Measurements from ENCODE around the gene ZBTB45. TPM values are rescaled to one million over a fixed set of nuclear protein-coding genes. Genes with fewer than 3 reads are reported as not detected.

The ZBTB45 gene
- total RNA-seq, 1 experiment from 2014 or later: 12.0 TPM

GRCh38 chr19:58529405-58529804 lies 9.8 kb upstream of the ZBTB45 start:
- Histone ChIP-seq H3K9me3 (ENCODE audit: control insufficient read depth in 1 of 2, insufficient read depth in 1 of 2, low read depth in 1 of 2, low read length in 2 of 2) (no peaks in the 10 kb centered on the region), H3K4me2 (ENCODE audit: low read length) (no peak overlapping the region), H3K27ac (ENCODE audit: low read depth, low read length) (no peak overlapping the region), H3K4me3 (replicated peaks in 1 of 2; ENCODE audit: low read depth in 1 of 2, low read length in 2 of 2) (no peak overlapping the region), H3K79me2 (ENCODE audit: insufficient read depth, low read length) (no peaks in the 10 kb centered on the region), H4K20me1 (ENCODE audit: insufficient read depth) (no peaks in the 10 kb centered on the region), H3K9ac (ENCODE audit: low read length) (no peak overlapping the region), H3K27me3 (ENCODE audit: insufficient read depth, low read length) (peaks cover 4% of the 10 kb centered on the region; the same call in 1 of the 2 replicates), H3K4me1 (ENCODE audit: control insufficient read depth in 1 of 2, insufficient read depth in 2 of 2, low read length in 2 of 2) (no peaks in the 10 kb centered on the region), H2AFZ (ENCODE audit: low read depth, low read length, poor library complexity, severe bottlenecking) (no peak overlapping the region), H3K36me3 (ENCODE audit: control insufficient read depth in 1 of 2, insufficient read depth in 2 of 2, low read length in 2 of 2) (no peaks in the 10 kb centered on the region), H3K9me2 (ENCODE audit: insufficient read depth) (no peaks in the 10 kb centered on the region)
- ATAC-seq (no peak), DNase-seq (ENCODE audit: low read depth, low spot score) (no peak)
- RAD21 ChIA-PET (ENCODE audit: low non-redundant PET in 1 of 2, low total read pairs in 2 of 2, uncharacterized antibody in 2 of 2, unreplicated experiment in 2 of 2): no interaction called here
- POLR2A ChIA-PET: no interaction called here
- CTCF ChIA-PET: no interaction called here
- no TSS peak for BruUV-seq (replicated peaks)
- intact Hi-C loops (cut with micrococcal nuclease): no loop called here
- TF ChIP-seq CBX3 (IDR thresholded peaks at IDR 0.05; ENCODE audit: low read depth): no peak
- TF ChIP-seq, protein P1, sequence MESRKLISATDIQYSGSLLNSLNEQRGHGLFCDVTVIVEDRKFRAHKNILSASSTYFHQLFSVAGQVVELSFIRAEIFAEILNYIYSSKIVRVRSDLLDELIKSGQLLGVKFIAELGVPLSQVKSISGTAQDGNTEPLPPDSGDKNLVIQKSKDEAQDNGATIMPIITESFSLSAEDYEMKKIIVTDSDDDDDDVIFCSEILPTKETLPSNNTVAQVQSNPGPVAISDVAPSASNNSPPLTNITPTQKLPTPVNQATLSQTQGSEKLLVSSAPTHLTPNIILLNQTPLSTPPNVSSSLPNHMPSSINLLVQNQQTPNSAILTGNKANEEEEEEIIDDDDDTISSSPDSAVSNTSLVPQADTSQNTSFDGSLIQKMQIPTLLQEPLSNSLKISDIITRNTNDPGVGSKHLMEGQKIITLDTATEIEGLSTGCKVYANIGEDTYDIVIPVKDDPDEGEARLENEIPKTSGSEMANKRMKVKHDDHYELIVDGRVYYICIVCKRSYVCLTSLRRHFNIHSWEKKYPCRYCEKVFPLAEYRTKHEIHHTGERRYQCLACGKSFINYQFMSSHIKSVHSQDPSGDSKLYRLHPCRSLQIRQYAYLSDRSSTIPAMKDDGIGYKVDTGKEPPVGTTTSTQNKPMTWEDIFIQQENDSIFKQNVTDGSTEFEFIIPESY (IDR thresholded peaks at IDR 0.05; ENCODE audit: extremely low read depth, insufficient replicate concordance, low read length): no peak
- TF ChIP-seq FOSL1 (IDR thresholded peaks at IDR 0.05; ENCODE audit: low read depth): no peak
- no peak for TF ChIP-seq EGR1 (IDR thresholded peaks at IDR 0.05; ENCODE audit: low read depth)
- no peak for TF ChIP-seq MAX (IDR thresholded peaks at IDR 0.05)
- TF ChIP-seq SP1 (IDR thresholded peaks at IDR 0.05; ENCODE audit: low read depth): no peak
- no peak for TF ChIP-seq YY1 (IDR thresholded peaks at IDR 0.05; ENCODE audit: extremely low read depth, insufficient replicate concordance, low read depth, low read length)
- no peak for TF ChIP-seq EZH2phosphoT487 (IDR thresholded peaks at IDR 0.05; ENCODE audit: borderline replicate concordance)

DNA sequence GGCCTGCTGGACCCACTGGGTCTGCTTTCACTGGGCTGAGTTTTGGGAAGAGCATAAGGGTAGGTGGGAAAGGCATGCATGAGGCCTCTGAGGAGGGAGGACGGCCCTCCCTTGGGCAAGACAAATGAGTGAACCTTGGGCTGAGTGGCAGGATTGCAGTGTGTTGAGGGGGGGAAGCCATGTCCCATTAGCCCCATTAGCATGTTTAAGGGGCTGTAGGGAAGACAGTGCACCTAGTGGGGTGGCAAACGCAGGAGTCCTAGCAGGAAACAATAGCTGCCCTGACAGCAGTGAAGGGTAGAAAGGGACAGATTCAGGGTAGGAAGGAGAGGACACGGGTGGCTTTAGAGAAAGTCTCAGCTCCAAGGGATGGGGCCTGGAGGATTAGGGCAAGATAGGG lies 3.1 kb upstream of the ZBTB45 start:
- no peaks in the 10 kb centered on the region for H4K20me1 ChIP-seq (ENCODE audit: insufficient read depth)
- peaks cover 12 to 26% of the 10 kb centered on the region in 2 experiments for H3K4me1 ChIP-seq (ENCODE audit: control insufficient read depth in 1 of 2, insufficient read depth in 2 of 2, low read length in 2 of 2)
- ChIA-PET CTCF (interaction anchor here (1.6 kb wide), 1 partner anchor 9 kb away, joined by 6 read pairs; no protein-coding TSS in a partner anchor), RAD21 (ENCODE audit: low non-redundant PET in 1 of 2, low total read pairs in 2 of 2, uncharacterized antibody in 2 of 2, unreplicated experiment in 2 of 2) (no interaction called here), POLR2A (interaction anchor here (3.8 kb wide), 1 partner anchor 21 kb away, joined by 31 read pairs; the partner anchor contains the start of gene TRIM28)
- BruUV-seq (replicated peaks): no TSS peak
- H3K4me3 ChIP-seq (replicated peaks in 1 of 2; ENCODE audit: low read depth in 1 of 2, low read length in 2 of 2): no peak overlapping the region
- DNase-seq (ENCODE audit: low read depth, low spot score): no peak
- no peaks in the 10 kb centered on the region for H3K27me3 ChIP-seq (ENCODE audit: insufficient read depth, low read length)
- no peak overlapping the region for H2AFZ ChIP-seq (ENCODE audit: low read depth, low read length, poor library complexity, severe bottlenecking)
- H3K9me2 ChIP-seq (ENCODE audit: insufficient read depth): no peaks in the 10 kb centered on the region
- ATAC-seq: no peak
- peaks cover 12% of the 10 kb centered on the region for H3K79me2 ChIP-seq (ENCODE audit: insufficient read depth, low read length)
- no peak overlapping the region for H3K9ac ChIP-seq (ENCODE audit: low read length)
- no peaks in the 10 kb centered on the region for H3K36me3 ChIP-seq (ENCODE audit: control insufficient read depth in 1 of 2, insufficient read depth in 2 of 2, low read length in 2 of 2)
- no peak overlapping the region for H3K4me2 ChIP-seq (ENCODE audit: low read length)
- no peaks in the 10 kb centered on the region for H3K9me3 ChIP-seq (ENCODE audit: control insufficient read depth in 1 of 2, insufficient read depth in 1 of 2, low read depth in 1 of 2, low read length in 2 of 2)
- H3K27ac ChIP-seq (ENCODE audit: low read depth, low read length): no peak overlapping the region; the same call in 1 of the 2 replicates
- intact Hi-C loops (cut with micrococcal nuclease): no loop called here
- TF ChIP-seq POLR2A (IDR thresholded peaks at IDR 0.05; ENCODE audit: borderline replicate concordance, extremely low read depth, insufficient read depth, insufficient read length) (no peak), EZH2 (IDR thresholded peaks at IDR 0.05) (no peak), FOSL1 (IDR thresholded peaks at IDR 0.05; ENCODE audit: low read depth) (no peak), CEBPB (IDR thresholded peaks at IDR 0.05; ENCODE audit: low read depth) (no peak), ATF3 (IDR thresholded peaks at IDR 0.05) (no peak), SIN3A (IDR thresholded peaks at IDR 0.05; ENCODE audit: low read depth) (no peak), TCF7L2 (IDR thresholded peaks at IDR 0.05; ENCODE audit: borderline replicate concordance, extremely low read depth, insufficient read depth, insufficient read length) (no peak), YY1 (IDR thresholded peaks at IDR 0.05; ENCODE audit: extremely low read depth, insufficient replicate concordance, low read depth, low read length) (no peak), RAD21 (IDR thresholded peaks at IDR 0.05; ENCODE audit: low read depth) (no peak), EGR1 (IDR thresholded peaks at IDR 0.05; ENCODE audit: low read depth) (no peak), SRF (IDR thresholded peaks at IDR 0.05; ENCODE audit: low read depth) (no peak), JUND (IDR thresholded peaks at IDR 0.05) (no peak)
- TF ChIP-seq, protein P2, sequence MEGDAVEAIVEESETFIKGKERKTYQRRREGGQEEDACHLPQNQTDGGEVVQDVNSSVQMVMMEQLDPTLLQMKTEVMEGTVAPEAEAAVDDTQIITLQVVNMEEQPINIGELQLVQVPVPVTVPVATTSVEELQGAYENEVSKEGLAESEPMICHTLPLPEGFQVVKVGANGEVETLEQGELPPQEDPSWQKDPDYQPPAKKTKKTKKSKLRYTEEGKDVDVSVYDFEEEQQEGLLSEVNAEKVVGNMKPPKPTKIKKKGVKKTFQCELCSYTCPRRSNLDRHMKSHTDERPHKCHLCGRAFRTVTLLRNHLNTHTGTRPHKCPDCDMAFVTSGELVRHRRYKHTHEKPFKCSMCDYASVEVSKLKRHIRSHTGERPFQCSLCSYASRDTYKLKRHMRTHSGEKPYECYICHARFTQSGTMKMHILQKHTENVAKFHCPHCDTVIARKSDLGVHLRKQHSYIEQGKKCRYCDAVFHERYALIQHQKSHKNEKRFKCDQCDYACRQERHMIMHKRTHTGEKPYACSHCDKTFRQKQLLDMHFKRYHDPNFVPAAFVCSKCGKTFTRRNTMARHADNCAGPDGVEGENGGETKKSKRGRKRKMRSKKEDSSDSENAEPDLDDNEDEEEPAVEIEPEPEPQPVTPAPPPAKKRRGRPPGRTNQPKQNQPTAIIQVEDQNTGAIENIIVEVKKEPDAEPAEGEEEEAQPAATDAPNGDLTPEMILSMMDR (IDR thresholded peaks at IDR 0.05 in 2 of 3, conservative IDR thresholded peaks at IDR 0.05 in 1 of 3; ENCODE audit: borderline replicate concordance in 1 of 3, insufficient read depth in 1 of 3, low read depth in 2 of 3, low read length in 2 of 3): no peak
